ENCODE data around the gene SPINT3.

Gene SPINT3

GRCh38 chr20:45462711-45463509 lies 52.5 kb downstream of the SPINT3 start:
- DNase-seq = no peak
